DOHH2 (cell line): ENCODE data around the gene CNTNAP2.

ENCODE experiments used
- EZH2phosphoT487 ChIP-seq: fragments of 200-600 bp; sonication (generic); IDR thresholded peaks from 2 replicates; pipeline ENCODE4 v1.6.1; 2017; ENCODE audit warnings: borderline replicate concordance, mild to moderate bottlenecking, antibody characterized with exemption, low read length, moderate library complexity, mixed read lengths
- TF ChIP-seq, protein P1 (sequence below): fragments of 200-600 bp; sonication (generic); IDR thresholded peaks from one replicate; pipeline ENCODE4 v1.5.1; 2014; ENCODE audit warnings: antibody characterized with exemption, mild to moderate bottlenecking, low read depth, low read length; ENCODE audit not compliant: poor library complexity, severe bottlenecking

DNA sequence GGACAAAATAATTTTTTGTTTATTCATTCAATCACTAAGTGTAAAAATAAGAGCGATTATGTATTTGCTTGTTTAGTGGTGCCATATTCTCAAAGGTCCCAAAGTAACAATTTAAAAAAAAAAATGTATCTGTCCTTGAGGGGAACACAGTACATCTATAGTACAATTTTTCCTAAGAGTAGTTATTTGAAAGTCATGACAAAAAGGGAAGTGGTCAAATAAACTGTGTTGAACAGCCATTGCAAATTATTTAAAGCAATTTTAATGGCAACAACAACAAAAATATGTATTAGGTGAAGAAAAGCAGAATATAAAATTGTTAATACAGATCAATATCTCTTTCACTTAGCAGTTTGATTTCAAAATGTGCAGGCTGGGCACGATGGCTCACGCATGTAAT lies 943.5 kb downstream of the CNTNAP2 start:
- TF ChIP-seq, protein P1, sequence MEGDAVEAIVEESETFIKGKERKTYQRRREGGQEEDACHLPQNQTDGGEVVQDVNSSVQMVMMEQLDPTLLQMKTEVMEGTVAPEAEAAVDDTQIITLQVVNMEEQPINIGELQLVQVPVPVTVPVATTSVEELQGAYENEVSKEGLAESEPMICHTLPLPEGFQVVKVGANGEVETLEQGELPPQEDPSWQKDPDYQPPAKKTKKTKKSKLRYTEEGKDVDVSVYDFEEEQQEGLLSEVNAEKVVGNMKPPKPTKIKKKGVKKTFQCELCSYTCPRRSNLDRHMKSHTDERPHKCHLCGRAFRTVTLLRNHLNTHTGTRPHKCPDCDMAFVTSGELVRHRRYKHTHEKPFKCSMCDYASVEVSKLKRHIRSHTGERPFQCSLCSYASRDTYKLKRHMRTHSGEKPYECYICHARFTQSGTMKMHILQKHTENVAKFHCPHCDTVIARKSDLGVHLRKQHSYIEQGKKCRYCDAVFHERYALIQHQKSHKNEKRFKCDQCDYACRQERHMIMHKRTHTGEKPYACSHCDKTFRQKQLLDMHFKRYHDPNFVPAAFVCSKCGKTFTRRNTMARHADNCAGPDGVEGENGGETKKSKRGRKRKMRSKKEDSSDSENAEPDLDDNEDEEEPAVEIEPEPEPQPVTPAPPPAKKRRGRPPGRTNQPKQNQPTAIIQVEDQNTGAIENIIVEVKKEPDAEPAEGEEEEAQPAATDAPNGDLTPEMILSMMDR = no peak
- TF ChIP-seq EZH2phosphoT487 = no peak
